Hematopoietic multipotent progenitor cell treated with erythropoietin and hydrocortisone succinate and interleukin-3 and kit ligand, for 8 days (in vitro differentiated cells): Measurements from ENCODE around the gene ATOX1.
"Not testable (repeated sequence)": the region's sequence is repeated elsewhere in the genome, so short reads cannot be mapped to it uniquely, and the experiment has no call there.

Source experiments
- DNase-seq: peaks from one replicate; pipeline ENCODE4 v3.0.0-alpha.2; 2015

The ATOX1 gene

DNA sequence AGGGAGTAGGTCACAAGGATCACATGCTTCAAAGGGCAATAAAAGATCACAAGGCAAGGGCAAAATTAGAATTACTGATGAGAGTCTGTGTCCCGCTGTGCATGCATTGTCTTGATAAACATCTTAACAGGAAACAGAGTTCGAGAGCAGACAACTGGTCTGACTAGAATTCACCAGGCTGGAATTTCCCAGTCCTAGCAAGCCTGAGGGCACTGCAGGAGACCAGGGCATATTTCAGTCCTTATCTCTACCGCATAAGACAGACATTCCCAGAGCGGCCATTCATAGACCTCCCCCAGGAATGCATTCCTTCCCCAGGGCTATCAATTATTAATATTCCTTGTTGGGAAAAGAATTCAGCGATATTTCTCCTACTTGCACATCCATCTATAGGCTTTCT, 28.8 kb downstream of the ATOX1 start:
- not testable (repeated sequence) for DNase-seq

DNA sequence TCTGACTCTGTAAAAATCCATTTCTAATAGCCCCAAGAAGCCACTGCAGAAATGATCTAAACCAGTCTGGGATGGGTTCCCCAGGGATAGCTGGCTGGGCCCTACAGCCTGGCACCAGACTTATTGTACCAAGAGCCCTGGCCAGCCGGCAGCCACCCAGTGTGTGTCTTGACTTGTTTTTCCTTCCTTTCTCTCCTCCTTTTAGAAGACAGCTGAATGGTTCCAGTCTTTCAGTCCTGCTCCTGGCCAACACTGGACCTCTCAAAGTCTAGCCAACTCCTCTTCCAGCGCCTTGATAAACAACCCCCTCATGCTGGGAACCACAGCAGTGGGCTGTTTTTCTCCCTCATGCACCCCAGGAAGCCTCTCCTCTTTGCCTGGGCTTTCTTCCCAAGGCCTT, 34.1 kb downstream of the ATOX1 start:
- DNase-seq: no peak

DNA sequence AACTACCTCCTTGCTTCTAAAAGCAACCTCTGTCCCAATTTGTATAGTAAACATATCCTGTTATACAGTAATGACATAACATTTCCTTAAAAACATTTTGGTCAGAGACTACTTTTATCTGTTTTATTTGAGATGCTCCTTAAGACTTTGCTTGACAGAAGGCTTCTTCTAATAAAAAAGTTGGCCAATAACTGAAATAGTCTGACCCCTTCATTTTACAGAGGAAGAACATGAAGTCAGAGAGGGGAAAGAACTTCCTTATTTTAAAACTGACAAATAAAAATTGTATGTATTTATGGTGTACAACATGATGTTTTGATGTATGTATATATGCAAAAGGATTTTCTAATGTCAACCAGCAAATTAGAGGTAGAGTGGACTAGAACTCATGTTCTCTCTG, 35.9 kb downstream of the ATOX1 start:
- no peak for DNase-seq

DNA sequence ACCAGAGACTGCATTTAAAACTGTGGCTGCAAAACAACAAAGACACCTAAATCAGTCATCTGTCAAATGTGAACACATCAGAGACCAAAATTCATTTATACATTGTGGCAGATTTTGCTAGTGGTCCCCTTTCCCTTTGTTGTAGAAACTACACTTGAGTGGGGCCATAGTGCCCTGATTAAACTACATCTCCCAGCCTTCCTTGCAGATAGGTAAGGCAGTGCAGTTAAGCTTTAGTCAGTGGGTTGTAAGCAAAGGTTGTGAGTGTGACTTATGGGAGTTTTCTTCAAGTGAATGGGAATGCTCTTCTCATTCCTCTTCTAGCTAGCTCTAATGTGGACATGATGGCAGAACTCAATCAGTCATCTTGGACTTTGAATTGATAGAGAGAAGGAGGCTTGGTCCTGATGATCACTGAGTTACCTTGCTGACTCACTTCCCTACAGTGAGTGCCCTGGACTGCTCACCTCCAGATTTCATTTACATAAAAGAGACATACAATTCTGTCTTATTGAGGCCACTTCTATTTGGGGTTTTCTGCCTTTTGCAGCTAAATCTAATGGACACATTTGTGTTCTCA, 36.5 kb downstream of the ATOX1 start:
- no peak for DNase-seq

DNA sequence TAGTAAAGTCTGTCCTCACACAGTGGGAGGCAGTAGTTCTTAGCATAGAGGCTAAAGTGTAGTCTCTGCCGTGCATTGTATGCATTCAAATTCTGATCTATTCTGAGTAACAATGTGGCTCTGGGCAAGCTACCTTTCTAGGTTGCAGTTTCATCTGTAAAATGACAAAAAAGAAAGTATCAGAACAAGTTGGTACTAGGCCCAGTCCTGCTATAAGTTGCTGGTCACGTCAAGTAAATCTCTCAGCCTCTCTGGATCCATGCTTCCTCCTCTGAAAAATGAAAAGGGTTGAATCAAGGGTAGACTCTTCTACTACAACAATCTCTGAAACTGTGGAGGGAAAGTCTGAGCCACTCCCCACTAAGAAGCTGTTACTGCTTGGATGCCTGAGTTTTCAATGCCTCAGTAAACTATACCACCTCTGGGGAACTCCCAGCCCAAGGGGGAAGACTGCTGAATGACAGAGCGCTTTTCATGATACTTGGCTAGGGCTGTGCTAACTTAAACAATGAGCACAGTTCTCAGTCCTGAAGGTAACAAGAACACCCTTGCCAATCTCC, 37.3 kb downstream of the ATOX1 start:
- DNase-seq: no peak

DNA sequence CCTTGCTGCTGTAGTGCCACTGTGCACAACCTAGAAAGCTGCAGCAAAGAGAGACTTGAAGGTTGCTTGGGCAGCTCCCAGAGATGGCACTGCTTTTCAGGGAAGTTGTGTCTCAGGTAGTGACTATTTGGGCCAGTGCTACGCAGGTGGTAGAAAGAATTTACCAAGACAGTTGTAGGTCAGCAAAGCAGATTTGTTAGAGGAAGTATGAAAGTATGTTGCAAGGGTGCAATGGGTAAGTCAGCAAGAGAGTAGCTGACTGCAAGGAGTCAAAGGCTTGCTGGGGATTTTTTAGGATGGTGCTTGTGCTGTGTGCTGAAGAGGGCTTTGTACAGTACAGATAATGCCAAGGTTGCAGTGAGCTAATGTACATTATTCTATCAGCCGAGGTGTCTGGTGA, 38.2 kb downstream of the ATOX1 start:
- no peak for DNase-seq

DNA sequence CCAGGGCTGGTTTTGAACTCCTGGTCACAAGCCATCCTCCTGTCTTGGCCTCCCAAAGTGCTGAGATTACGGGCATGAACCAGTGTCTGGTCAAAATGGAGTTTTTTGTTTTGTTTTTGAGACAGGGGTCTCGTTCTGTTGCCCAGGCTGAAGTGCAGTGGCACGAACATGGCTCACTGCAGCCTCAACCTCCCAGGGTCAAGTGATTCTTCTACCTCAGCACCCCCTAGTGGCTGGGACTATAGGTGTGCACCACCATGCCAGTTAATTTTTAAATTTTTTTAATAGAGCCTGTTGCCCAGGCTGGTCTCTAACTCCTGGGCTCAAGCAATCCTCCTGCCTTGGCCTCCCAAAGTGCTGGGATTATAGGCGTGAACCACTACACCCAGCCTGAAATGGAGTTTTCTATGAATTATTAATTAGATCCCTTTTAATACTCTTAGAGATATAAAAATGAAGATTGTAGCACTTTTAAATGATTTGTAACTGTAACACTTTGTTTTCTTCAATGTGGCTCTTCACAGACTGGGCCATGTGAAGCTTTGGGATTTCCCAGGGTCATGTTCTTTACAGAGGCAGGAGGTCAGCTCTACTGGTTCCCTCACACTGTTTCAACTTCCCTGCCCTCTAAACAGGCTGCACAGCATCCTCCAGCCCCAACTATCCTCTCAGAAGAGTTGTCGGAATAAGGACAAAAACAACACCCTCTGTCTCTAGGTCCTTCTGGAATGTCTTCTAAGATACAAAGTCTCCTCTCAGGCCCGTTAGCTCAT, 39.0 kb downstream of the ATOX1 start:
- DNase-seq: peak; percentile 48

DNA sequence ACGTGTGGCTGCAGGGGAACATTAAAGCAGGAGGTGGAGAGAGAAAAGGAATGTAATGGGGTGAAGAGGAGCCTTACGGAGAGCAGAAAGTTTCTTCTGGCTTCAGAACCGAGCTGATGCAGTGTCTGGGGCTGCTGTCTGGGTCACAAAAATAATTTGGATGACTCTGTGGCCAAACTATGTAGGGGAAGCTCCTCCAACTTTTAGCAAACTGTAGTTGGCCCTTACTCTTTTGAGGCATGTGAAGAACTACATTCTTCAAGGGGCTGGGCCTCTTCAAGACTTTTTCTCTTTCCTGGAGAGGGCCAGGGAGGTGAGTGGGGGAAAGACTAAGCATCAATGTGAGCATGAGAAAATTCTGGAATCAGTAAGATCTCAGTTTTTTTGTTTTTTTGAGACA, 39.8 kb downstream of the ATOX1 start:
- DNase-seq: no peak

DNA sequence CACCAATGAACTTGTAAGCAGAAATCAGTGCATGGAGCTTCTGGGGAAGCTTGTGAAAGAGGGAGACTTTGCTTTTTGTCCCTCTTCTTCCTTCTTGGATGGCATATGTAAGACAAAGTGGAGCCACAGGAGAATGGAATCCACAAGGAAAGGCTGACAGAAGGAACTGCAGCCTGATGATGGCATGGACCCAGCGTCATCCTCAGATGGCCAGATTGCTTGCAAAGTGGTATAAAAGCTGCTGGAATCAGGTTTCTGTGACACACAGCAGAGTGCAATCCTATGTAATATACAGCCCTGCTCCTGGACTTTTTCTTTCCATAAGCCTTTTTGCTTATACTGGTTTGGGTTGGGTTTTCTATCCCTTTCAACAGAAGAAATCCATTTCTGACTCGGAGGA, 40.3 kb downstream of the ATOX1 start:
- no peak for DNase-seq

DNA sequence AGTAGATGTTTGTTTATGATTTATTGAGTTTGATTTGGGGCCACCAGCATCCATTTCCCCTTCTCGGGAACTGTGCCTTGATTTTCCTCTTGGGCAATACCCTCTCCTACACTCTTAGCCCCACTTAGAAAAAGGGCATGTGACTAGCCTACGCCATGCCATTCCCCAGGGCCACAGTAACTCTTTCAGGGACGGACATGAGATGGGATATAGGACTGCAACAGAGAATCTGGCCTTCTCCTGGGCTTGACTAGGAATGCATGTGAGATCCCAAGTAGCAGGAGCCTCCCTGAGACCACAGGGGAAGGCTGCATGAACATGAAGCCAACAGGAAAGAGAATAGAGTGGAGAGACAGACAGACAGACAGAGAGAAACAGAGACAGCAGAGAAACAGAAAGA, 41.0 kb downstream of the ATOX1 start:
- DNase-seq: no peak

DNA sequence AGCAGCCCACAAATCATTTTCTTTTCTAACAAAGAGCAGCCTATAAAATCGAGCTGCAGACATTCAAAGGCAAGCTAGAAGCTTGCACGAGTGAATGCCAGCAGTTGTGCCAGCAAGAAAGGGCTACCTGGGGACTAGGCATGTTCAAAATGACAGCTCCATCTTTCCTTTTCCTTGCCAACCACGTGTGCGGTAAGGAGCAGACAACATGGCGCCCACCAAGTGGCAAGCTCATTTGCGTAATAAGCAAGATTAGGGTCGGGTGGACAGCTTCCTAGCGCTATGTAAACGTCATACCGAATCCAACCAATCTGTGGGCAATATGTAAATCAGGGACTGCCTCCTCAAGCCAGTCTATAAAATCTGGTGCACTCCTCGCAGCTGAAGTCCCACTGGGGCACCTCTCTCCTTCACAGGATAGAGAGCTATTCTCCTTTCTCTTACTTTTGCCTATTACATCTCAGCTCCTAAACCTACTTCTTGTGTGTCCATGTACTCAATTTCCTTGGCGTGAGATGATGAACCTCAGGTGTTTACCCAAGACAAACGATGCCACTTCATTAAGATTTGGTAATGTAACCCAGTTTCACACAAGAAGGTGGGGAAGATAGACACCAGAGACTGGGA, 49.2 kb downstream of the ATOX1 start:
- DNase-seq: no peak

DNA sequence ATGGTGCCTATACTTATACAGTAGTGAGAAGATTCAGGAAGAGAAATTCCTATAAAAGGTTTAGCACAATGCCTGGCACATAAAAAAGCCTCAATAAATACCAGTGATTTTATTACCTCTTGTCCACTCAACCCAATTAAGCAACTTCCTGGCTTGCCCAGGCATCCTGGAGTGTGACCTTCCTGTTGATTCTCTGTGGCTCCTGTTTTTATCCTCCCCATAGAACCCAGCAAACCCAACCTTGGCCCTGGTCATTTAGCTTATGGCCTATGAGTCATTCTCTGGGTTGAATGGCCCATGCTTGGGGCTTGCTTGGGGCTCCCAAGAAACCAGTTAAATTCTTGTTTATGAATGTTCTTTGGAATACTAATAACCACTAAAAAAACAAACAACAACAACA, 50.3 kb downstream of the ATOX1 start:
- no peak for DNase-seq

DNA sequence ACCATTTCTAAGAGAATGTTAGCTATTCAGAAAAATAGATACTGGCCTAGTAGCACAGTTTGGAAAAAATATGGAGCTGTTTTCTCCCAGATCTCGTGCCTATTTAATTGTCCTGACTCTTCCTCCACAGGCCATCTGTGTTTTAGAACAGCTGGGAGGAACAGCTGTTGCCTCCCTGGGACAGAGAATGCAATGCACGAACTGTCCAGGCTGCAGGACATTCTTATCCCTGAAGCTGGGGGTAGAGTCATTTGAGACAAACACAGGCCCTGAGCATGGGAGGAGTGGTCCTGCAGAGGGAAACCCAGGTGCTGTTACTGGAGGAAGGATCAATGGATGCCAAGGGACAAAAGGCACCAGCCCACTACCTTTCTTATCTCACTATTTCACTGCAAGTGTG, 50.9 kb downstream of the ATOX1 start:
- no peak for DNase-seq

DNA sequence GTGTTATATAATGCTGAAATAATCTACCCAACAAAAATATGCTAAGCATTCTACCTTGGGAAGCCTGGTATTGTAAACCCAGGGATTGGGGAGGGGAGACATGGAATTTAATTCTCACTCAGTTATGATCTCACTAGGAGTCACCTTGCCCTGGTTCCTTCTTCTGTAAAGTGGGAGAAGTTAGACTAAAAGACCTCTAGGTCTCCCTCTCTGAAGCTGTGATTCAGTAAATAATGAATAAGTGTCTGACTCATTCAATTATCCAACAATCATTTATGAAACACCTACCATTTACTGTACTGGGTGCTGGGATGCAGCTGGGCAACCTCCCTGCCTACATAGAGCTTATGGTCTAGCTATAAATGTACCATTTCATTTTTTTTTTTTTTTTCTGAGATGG, 51.5 kb downstream of the ATOX1 start:
- DNase-seq: no peak

DNA sequence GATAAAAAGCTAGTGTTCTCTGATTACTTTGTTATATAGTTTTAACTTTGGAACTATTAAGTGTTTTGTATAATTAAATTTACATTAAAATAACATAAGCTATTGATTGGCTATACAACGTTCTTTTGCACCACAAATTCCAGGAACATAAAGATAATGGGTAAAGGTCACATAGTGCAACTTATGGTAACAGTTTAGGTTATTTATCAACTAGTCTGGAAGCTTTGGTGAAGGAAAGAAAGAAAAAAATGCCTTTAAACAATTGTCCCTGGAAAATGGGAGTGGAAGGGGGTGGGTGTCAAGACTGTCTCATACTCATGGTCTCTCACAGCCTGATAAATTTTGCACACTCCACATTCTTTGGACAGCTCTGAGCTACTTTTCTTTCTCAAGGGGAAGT, 54.7 kb downstream of the ATOX1 start:
- DNase-seq: no peak

DNA sequence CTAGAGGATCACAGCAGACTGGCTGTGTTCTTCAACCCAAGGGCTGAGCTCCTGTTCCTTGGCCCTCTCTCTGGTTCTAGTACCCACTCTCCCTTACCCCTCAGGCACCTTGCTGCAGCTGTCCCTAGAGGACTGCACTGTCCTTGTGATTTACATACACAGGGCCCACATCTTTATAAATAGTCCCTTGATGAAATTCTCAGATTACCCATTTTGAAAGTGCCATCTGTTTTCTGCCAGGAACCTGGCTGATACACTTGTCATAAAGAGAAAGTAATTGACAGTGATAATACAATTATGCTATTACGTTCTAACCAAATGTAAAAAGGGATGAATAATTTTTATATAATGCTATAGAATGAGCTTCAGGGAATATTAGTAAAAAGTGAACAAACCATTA, 55.2 kb downstream of the ATOX1 start:
- DNase-seq: no peak

DNA sequence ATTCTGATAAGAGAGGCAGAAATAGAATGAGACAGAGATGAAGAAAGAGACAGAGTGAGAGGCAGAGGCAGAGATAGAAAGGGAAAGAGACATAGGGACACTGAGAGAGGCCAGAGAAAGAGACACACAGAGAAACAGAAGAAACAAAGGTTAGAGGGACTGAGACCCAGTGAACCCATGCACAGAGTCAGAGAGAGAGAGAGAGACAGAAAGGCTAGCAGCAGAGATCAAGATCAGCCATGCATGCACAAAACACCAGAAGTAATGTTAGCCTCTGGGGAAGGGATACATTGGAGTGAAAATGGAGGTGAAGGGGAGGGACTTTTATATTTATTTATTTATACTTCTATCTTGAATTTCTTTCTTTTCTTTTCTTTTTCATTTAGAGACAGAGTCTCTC, 57.6 kb downstream of the ATOX1 start:
- DNase-seq: no peak

DNA sequence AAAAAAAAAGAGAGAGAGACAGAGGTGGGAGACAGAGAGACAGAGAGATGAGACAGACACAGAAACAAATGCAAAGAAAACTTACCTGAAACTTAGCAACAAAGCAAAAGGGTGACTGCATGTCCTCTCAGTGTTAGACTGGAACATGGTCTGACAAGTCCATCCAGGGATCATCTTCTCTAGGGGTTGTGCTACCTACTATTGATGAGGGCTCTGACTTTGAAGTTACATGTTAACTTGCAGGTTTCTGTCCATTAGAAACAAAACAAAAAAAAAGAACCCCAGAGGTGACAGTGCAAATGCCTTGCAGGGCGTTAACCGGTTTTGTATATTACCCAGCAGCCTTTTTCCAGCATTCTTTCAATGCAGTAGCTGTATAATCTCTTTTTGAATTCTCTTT, 58.1 kb downstream of the ATOX1 start:
- DNase-seq: no peak

DNA sequence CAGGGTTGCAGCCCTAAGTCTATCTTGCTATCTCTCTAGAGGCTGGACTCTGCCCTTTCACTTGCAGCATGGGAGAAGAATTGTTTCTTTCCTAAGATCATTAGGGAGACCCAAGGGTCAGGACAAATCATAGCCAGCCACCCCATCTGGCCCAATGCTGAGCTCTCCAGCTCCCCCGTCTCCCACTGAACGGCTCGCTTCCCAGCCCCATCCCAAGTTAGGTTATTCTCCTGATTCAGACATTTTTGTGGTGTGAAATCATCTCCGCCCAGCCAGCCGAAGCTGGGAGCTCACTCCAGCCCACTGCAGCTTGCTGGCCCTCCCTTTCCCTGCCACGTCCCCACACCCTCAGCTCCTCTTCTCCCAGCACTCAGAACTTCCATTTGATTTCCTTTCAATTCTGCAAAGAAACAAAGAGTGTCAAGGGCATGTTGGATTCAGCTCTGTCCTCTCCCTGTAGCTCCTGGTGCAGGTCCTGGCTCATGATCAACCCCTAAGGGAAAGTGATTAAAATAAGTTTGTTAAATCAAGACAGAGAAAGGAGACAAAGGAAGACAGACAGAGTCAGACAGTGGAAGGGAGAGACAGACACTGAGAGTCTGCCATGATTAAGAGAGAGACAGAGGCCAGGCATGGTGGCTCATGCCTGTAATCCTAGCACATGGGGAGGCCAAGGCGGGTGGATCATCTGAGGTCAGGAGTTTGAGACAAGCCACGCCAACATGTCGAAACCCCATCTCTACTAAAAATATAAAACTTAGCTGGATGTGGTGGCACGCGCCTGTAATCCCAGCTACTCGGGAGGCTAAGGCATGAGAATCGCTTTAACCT, 59.1 kb downstream of the ATOX1 start:
- no peak for DNase-seq

DNA sequence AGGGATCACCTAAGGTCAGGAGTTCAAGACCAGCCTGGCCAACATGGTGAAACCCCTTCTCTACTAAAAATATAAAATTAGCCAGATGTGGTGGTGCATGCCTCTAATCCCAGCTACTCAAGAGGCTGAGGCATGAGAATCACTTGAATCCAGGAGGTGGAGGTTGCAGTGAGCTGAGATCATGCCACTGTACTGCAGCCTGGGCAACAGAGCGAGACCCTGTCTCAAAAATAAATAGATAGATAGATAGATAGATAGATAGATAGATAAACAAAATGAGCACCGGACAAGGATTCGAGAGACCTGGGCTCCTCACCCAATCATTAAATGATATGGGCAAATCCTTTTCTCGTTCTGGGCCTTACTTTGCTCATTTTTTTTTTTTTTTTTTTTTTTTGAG, 60.4 kb downstream of the ATOX1 start:
- DNase-seq: not testable (repeated sequence)

DNA sequence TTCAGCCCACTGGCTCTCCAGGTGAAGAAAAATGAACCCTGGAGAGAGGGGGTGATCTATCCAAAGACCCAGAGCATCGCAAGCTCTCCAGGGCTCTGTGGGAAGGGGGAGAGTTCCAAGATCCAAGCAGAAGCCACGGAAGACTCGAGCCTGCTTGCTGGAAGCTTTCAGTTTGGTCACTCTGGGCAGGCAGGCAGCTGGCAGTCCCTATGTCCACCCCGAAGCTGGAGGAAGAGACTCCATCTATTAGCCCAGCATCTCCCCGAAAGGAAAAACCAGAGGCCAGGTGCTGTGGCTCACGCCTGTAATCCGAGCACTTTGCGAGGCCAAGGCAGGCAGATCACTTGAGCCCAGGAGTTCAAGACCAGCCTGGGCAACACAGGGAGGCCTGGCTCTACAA, 61.0 kb downstream of the ATOX1 start:
- DNase-seq: no peak

DNA sequence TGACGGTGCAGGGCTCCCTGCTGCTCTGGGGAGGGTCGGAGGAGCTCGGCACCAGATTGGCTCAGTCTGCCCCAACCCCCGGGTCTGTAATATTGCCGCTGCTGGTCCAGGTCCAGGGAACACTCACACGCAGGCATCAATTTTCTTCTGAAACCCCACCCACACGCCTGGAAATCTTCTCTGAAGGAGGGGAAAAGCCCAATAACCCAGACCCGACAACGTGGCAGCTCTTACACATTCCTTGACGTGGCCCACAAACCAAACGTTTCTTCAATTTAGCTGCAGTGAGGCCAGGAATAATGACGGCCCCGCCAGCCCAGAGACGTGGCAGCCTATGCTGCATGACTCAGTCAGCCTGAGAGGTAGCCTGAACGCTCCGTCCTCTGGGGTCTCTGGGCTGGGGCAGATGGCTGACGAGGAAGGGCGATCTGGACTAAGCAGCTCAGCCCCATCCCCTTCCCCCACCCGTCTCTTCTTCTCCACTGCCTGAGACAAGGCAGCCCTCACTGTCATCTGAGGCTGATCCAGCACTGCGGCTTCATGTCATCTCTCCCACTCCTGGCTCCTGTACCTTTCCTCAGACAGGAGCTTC, 61.9 kb downstream of the ATOX1 start:
- DNase-seq: no peak

DNA sequence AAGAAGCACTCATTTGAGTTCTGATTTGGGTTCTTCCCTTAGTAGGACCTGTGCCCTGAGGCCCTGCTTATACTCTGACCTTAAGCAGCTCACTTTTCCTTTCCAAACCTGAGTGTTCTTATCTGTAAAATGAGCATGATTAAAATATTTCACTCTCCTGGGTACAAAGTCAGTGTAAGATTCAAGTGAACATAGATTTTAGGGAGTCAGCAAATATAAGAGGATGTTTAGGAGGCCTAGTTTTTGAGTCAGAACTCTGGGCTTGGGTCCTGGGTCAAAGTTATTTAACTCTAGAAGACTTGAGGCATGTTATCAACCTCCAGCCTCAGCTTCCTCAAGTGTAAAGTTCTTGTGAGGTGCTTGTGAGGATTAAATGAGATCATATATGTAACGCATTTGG, 63.0 kb downstream of the ATOX1 start:
- no peak for DNase-seq
